Tibial nerve (tissue), 4 donors: ENCODE data around the gene ANKDD1B.

Source experiments
- EP300 ChIP-seq, 2 donors: sonication (generic); formaldehyde crosslinking; IDR thresholded peaks; one replicate each; pipeline ENCODE4 v1.6.1; 2017; ENCODE audit warnings: antibody characterized with exemption in 2 of 2, mild to moderate bottlenecking in 1 of 2
- POLR2A ChIP-seq, 2 donors: fragments of 450-650 bp; IDR thresholded peaks; one replicate each; pipeline ENCODE4 v1.6.1; 2017; ENCODE audit warnings: antibody characterized with exemption in 2 of 2, mild to moderate bottlenecking in 2 of 2, moderate library complexity in 2 of 2
- TF ChIP-seq, protein P1 (sequence below), 5 experiments: fragments of 200-600 bp in 3 of 5; fragments of 450-650 bp in 2 of 5; sonication (generic) in 3 of 5; IDR thresholded peaks; one replicate each; pipeline ENCODE4 v1.5.1; 2016 to 2019; ENCODE audit warnings: antibody characterized with exemption in 5 of 5, mild to moderate bottlenecking in 3 of 5, moderate library complexity in 2 of 5

- TF ChIP-seq, protein P1, sequence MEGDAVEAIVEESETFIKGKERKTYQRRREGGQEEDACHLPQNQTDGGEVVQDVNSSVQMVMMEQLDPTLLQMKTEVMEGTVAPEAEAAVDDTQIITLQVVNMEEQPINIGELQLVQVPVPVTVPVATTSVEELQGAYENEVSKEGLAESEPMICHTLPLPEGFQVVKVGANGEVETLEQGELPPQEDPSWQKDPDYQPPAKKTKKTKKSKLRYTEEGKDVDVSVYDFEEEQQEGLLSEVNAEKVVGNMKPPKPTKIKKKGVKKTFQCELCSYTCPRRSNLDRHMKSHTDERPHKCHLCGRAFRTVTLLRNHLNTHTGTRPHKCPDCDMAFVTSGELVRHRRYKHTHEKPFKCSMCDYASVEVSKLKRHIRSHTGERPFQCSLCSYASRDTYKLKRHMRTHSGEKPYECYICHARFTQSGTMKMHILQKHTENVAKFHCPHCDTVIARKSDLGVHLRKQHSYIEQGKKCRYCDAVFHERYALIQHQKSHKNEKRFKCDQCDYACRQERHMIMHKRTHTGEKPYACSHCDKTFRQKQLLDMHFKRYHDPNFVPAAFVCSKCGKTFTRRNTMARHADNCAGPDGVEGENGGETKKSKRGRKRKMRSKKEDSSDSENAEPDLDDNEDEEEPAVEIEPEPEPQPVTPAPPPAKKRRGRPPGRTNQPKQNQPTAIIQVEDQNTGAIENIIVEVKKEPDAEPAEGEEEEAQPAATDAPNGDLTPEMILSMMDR (IDR thresholded peaks at IDR 0.05) = no peak
- no peak for TF ChIP-seq POLR2A (IDR thresholded peaks at IDR 0.05)
- no peak for TF ChIP-seq EP300 (IDR thresholded peaks at IDR 0.05)
Observed at GRCh38 chr5:75627801-75628200, 16.5 kb downstream of the ANKDD1B start.
